HCT116 (cell line): ENCODE measurements around the gene DEXI. TPM values are rescaled to one million over a fixed set of nuclear protein-coding genes. Genes with fewer than 3 reads are reported as not detected.
A peak's percentile ranks its signal among the peaks of the same experiment; 100 is the strongest.

Experiments used
- ATAC-seq: fragments of 200-7000 bp; cut with Tn5 transposase; 2 replicates; pipeline ENCODE4 v1.9.1; 2020; ENCODE audit warnings: mild to moderate bottlenecking, moderate library complexity
- BruUV-seq: library from RNA; stranded (reverse); fragments of 400-500 nt; replicated peaks from 2 replicates; lab custom pipeline; 2021; lab: Mats Ljungman, UMichigan
- CTCF ChIA-PET: fragments of 300-600 bp; sonication (Branson Sonifier 250); formaldehyde crosslinking; loops from one replicate; lab custom pipeline; 2021; ENCODE audit warnings: antibody characterized with exemption; lab: Charles Lee
- POLR2A ChIA-PET: fragments of 300-600, 350-600 bp; sonication (Branson Sonifier 250); formaldehyde crosslinking; loops from one replicate; lab custom pipeline; 2021; ENCODE audit warnings: antibody characterized with exemption; lab: Charles Lee
- RAD21 ChIA-PET, 2 experiments: fragments of 300-600 bp; sonication (Branson Sonifier 250); formaldehyde crosslinking; loops; one replicate each; lab custom pipeline; 2023; ENCODE audit warnings: low total read pairs in 2 of 2; ENCODE audit not compliant: uncharacterized antibody in 2 of 2, unreplicated experiment in 2 of 2, low non-redundant PET in 1 of 2; lab: Charles Lee
- DNase-seq: peaks from one replicate; pipeline ENCODE4 v3.0.0-alpha.2; 2010; ENCODE audit warnings: low read depth, low spot score
- H2AFZ ChIP-seq: fragments of 200-600 bp; shearing (Covaris generic), sonication (generic); 2 replicates; pipeline ENCODE4 v1.6.1; 2017; ENCODE audit warnings: low read depth, mixed run types, mixed read lengths, antibody characterized with exemption, low read length; ENCODE audit not compliant: poor library complexity, severe bottlenecking
- H3K27ac ChIP-seq: 2 replicates; pipeline ENCODE4 v1.5.1; 2012; ENCODE audit warnings: low read depth, low read length
- H3K27me3 ChIP-seq: fragments of 200-600 bp; sonication (generic); 2 replicates; pipeline ENCODE4 v1.6.1; 2016; ENCODE audit warnings: mixed run types, low read length, mixed read lengths; ENCODE audit not compliant: insufficient read depth
- H3K36me3 ChIP-seq, 2 experiments: fragments of 200-500 bp in 1 of 2; fragments of 200-600 bp in 1 of 2; sonication (Bioruptor generic) in 1 of 2; sonication (generic) in 1 of 2; 2 replicates each; pipeline versions ENCODE4 v1.5.1 to v1.6.1; 2014 to 2016; ENCODE audit warnings: low read length in 2 of 2, inconsistent platforms in 1 of 2, mixed read lengths in 1 of 2, mixed run types in 1 of 2; ENCODE audit not compliant: insufficient read depth in 2 of 2, control insufficient read depth in 1 of 2
- H3K4me1 ChIP-seq, 2 experiments: fragments of 200-600 bp in 1 of 2; sonication (generic) in 1 of 2; 2 replicates each; pipeline versions ENCODE4 v1.5.1 to v1.6.1; 2012 to 2017; ENCODE audit warnings: low read length in 2 of 2, inconsistent platforms in 1 of 2, mild to moderate bottlenecking in 1 of 2, mixed read lengths in 1 of 2, mixed run types in 1 of 2, moderate library complexity in 1 of 2; ENCODE audit not compliant: insufficient read depth in 2 of 2, control insufficient read depth in 1 of 2
- H3K4me2 ChIP-seq: fragments of 200-600 bp; sonication (generic); 2 replicates; pipeline ENCODE4 v1.6.1; 2017; ENCODE audit warnings: mixed run types, low read length, mixed read lengths
- H3K4me3 ChIP-seq, 2 experiments: fragments of 200-600 bp in 1 of 2; sonication (generic) in 1 of 2; replicated peaks in 1 of 2; 2 replicates each; pipeline ENCODE4 v1.5.1; 2011 to 2016; ENCODE audit warnings: low read length in 2 of 2, control low read depth in 1 of 2, low read depth in 1 of 2, mild to moderate bottlenecking in 1 of 2, mixed read lengths in 1 of 2, mixed run types in 1 of 2
- H3K79me2 ChIP-seq: fragments of 200-600 bp; sonication (generic); 2 replicates; pipeline ENCODE4 v1.6.1; 2017; ENCODE audit warnings: mild to moderate bottlenecking, mixed run types, low read length, moderate library complexity, mixed read lengths; ENCODE audit not compliant: insufficient read depth
- H3K9ac ChIP-seq: fragments of 200-600 bp; sonication (generic); 2 replicates; pipeline ENCODE4 v1.6.1; 2016; ENCODE audit warnings: low read length, mixed read lengths
- H3K9me2 ChIP-seq: fragments of 200-600 bp; sonication (generic), shearing (Covaris generic); 2 replicates; pipeline ENCODE4 v1.6.1; 2017; ENCODE audit warnings: mixed run types, mild to moderate bottlenecking, moderate library complexity; ENCODE audit not compliant: insufficient read depth
- H3K9me3 ChIP-seq, 2 experiments: fragments of 200-500 bp in 1 of 2; fragments of 200-600 bp in 1 of 2; sonication (Bioruptor generic) in 1 of 2; sonication (generic) in 1 of 2; 2 replicates each; pipeline ENCODE4 v1.6.1; 2014 to 2017; ENCODE audit warnings: low read length in 2 of 2, mixed read lengths in 2 of 2, inconsistent platforms in 1 of 2, low read depth in 1 of 2, mild to moderate bottlenecking in 1 of 2, mixed run types in 1 of 2, moderate library complexity in 1 of 2; ENCODE audit not compliant: control insufficient read depth in 1 of 2, insufficient read depth in 1 of 2
- H4K20me1 ChIP-seq: fragments of 200-600 bp; sonication (generic), shearing (Covaris generic); 2 replicates; pipeline ENCODE4 v1.6.1; 2017; ENCODE audit warnings: mixed run types, mild to moderate bottlenecking, moderate library complexity; ENCODE audit not compliant: insufficient read depth
- CBX3 ChIP-seq: IDR thresholded peaks from 2 replicates; pipeline ENCODE4 v1.6.1; 2012; ENCODE audit warnings: low read depth
- CEBPB ChIP-seq: IDR thresholded peaks from 2 replicates; pipeline ENCODE4 v1.6.1; 2012; ENCODE audit warnings: low read depth
- EGR1 ChIP-seq: IDR thresholded peaks from 2 replicates; pipeline ENCODE4 v1.6.1; 2012; ENCODE audit warnings: low read depth
- ELF1 ChIP-seq: IDR thresholded peaks from 2 replicates; pipeline ENCODE4 v1.6.1; 2012; ENCODE audit warnings: low read depth, borderline replicate concordance
- EZH2 ChIP-seq: fragments of 200-600 bp; sonication (generic); IDR thresholded peaks from 2 replicates; pipeline ENCODE4 v1.6.1; 2017; ENCODE audit warnings: antibody characterized with exemption, mixed run types
- EZH2phosphoT487 ChIP-seq: fragments of 200-600 bp; IDR thresholded peaks from 2 replicates; pipeline ENCODE4 v1.6.1; 2018; ENCODE audit warnings: antibody characterized with exemption, borderline replicate concordance
- FOSL1 ChIP-seq: IDR thresholded peaks from 2 replicates; pipeline ENCODE4 v1.6.1; 2012; ENCODE audit warnings: low read depth
- POLR2A ChIP-seq: IDR thresholded peaks from 2 replicates; pipeline ENCODE4 v1.7.0; 2011; ENCODE audit warnings: borderline replicate concordance; ENCODE audit not compliant: insufficient read depth, insufficient read length; ENCODE audit errors: extremely low read depth
- POLR2AphosphoS5 ChIP-seq: IDR thresholded peaks from 2 replicates; pipeline ENCODE4 v1.6.1; 2011; ENCODE audit warnings: mild to moderate bottlenecking, low read depth, low read length, moderate library complexity
- RAD21 ChIP-seq: IDR thresholded peaks from 2 replicates; pipeline ENCODE4 v1.6.1; 2012; ENCODE audit warnings: low read depth, mild to moderate bottlenecking
- SRF ChIP-seq: IDR thresholded peaks from 2 replicates; pipeline ENCODE4 v1.6.1; 2012; ENCODE audit warnings: low read depth
- TCF7L2 ChIP-seq: IDR thresholded peaks from 2 replicates; pipeline ENCODE4 v1.7.0; 2011; ENCODE audit warnings: borderline replicate concordance, inconsistent platforms; ENCODE audit not compliant: insufficient read depth, insufficient read length; ENCODE audit errors: extremely low read depth
- ZFX ChIP-seq: fragments of 450-650 bp; IDR thresholded peaks from 2 replicates; pipeline ENCODE4 v1.6.1; 2017
- ZNF274 ChIP-seq: fragments of 200-500 bp; sonication (Bioruptor generic); IDR thresholded peaks from 2 replicates; pipeline ENCODE4 v1.6.1; 2014; ENCODE audit warnings: mild to moderate bottlenecking, low read depth, low read length, inconsistent platforms
- intact Hi-C: fragments of 100-400 bp; cut with micrococcal nuclease; formaldehyde crosslinking; loops from 2 replicates; pipeline ENCODE4 v1.10.0; 2022
- total RNA-seq: library from RNA; stranded (reverse); gene quantifications from one replicate; pipeline ENCODE4 v1.2.1, GENCODE V29; 2021; ENCODE audit not compliant: unreplicated experiment
- TF ChIP-seq, protein P1 (sequence below): IDR thresholded peaks from 2 replicates; pipeline ENCODE4 v1.6.1; 2012
- TF ChIP-seq, protein P2 (sequence below): IDR thresholded peaks from 2 replicates; pipeline ENCODE4 v1.6.1; 2012; ENCODE audit warnings: low read depth
- TF ChIP-seq, protein P3 (sequence below): IDR thresholded peaks from 2 replicates; pipeline ENCODE4 v1.6.1; 2012

Gene DEXI
- total RNA-seq, 1 experiment from 2014 or later, result 37.8 TPM

DNA sequence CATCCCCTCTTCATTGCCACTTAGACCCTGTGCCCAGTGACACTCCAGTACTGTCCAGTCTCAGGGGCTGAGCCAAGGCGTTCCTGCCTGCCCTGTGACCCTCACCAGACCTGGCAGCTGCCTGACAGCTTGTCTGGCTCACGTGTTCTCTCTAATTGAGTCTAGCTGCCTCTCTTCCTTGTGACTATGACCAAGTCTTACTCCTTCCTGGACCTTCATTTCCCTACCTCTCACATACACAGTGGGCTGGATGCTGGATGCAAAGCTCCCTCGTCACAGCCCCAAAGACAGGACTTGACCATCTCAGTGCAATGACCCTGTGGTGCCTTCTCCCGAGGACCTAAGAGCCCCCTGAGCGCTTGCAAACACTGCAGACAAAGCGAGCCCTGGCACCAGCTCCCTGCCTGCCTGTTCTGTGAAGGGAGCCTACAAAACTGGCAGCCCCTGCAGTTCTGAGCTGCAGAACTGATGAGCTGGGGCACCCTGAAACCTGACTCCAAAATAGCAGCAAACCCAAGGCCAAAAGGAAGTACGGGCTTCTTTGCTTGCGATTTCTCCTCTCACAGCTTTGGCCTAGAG lies 1.7 kb downstream of the DEXI start:
- H3K4me2 ChIP-seq, result peak overlapping the region; percentile 94
- intact Hi-C loops, result no loop called here
- 0 out of 2 replicates have a peak, but pooled peaks cover 6% of the 10 kb centered on the region for H4K20me1 ChIP-seq
- no peaks in the 10 kb centered on the region for H3K9me2 ChIP-seq
- H3K79me2 ChIP-seq, result peaks cover 72% of the 10 kb centered on the region
- ChIA-PET POLR2A (interaction anchor here (0.6 kb wide), 1 partner anchor 1794 kb away, joined by 8 read pairs; no protein-coding TSS in a partner anchor), RAD21 (interaction anchor here in 1 of 2 experiments (0.6 kb wide), 1 partner anchor 757 kb away, joined by 4 read pairs; no protein-coding TSS in a partner anchor), CTCF (no interaction called here)
- DNase-seq (no peak), ATAC-seq (no peak)
- BruUV-seq, result TSS peak; percentile 50
- H3K4me1 ChIP-seq, result peaks cover 20 to 31% of the 10 kb centered on the region in 2 experiments
- peaks cover 9 to 35% of the 10 kb centered on the region in 2 experiments; a peak in 2 of 4 replicates for H3K36me3 ChIP-seq
- peak overlapping the region; percentile 80 for H3K9ac ChIP-seq
- H3K27ac ChIP-seq, result no peak overlapping the region; the same call in 1 of the 2 replicates
- H2AFZ ChIP-seq, result no peak overlapping the region
- no peaks in the 10 kb centered on the region for H3K9me3 ChIP-seq
- H3K27me3 ChIP-seq, result no peaks in the 10 kb centered on the region
- H3K4me3 ChIP-seq, result peak overlapping the region; percentile 71 to 84
- no peak for TF ChIP-seq CEBPB
- no peak for TF ChIP-seq EZH2
- TF ChIP-seq, protein P1, sequence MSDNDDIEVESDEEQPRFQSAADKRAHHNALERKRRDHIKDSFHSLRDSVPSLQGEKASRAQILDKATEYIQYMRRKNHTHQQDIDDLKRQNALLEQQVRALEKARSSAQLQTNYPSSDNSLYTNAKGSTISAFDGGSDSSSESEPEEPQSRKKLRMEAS, result no peak
- no peak for TF ChIP-seq POLR2A
- no peak for TF ChIP-seq TCF7L2
- no peak for TF ChIP-seq SRF
- no peak for TF ChIP-seq EZH2phosphoT487
- TF ChIP-seq, protein P2, sequence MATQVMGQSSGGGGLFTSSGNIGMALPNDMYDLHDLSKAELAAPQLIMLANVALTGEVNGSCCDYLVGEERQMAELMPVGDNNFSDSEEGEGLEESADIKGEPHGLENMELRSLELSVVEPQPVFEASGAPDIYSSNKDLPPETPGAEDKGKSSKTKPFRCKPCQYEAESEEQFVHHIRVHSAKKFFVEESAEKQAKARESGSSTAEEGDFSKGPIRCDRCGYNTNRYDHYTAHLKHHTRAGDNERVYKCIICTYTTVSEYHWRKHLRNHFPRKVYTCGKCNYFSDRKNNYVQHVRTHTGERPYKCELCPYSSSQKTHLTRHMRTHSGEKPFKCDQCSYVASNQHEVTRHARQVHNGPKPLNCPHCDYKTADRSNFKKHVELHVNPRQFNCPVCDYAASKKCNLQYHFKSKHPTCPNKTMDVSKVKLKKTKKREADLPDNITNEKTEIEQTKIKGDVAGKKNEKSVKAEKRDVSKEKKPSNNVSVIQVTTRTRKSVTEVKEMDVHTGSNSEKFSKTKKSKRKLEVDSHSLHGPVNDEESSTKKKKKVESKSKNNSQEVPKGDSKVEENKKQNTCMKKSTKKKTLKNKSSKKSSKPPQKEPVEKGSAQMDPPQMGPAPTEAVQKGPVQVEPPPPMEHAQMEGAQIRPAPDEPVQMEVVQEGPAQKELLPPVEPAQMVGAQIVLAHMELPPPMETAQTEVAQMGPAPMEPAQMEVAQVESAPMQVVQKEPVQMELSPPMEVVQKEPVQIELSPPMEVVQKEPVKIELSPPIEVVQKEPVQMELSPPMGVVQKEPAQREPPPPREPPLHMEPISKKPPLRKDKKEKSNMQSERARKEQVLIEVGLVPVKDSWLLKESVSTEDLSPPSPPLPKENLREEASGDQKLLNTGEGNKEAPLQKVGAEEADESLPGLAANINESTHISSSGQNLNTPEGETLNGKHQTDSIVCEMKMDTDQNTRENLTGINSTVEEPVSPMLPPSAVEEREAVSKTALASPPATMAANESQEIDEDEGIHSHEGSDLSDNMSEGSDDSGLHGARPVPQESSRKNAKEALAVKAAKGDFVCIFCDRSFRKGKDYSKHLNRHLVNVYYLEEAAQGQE, result no peak
- TF ChIP-seq ZFX, result no peak
- TF ChIP-seq POLR2AphosphoS5, result no peak
- TF ChIP-seq ZNF274, result no peak
- TF ChIP-seq, protein P3, sequence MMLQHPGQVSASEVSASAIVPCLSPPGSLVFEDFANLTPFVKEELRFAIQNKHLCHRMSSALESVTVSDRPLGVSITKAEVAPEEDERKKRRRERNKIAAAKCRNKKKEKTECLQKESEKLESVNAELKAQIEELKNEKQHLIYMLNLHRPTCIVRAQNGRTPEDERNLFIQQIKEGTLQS, result no peak
- TF ChIP-seq EGR1, result no peak
- TF ChIP-seq FOSL1, result no peak
- TF ChIP-seq RAD21, result no peak
- TF ChIP-seq ELF1, result no peak
- TF ChIP-seq CBX3, result no peak
